ENCODE results near the gene BACE2. TPM values are rescaled to one million over a fixed set of nuclear protein-coding genes. Genes with fewer than 3 reads are reported as not detected.
"Not testable (repeated sequence)": the region's sequence is repeated elsewhere in the genome, so short reads cannot be mapped to it uniquely, and the experiment has no call there.

Gene BACE2
- total and polyA plus RNA-seq, 12 donors: 4.5 to 36.5 (median 15.1) TPM

GRCh38 chr21:41250519-41250918 lies 82.6 kb downstream of the BACE2 start:
- intact Hi-C loops (cut with DNase I): no loop called here
- H3K4me1 ChIP-seq: peaks cover 0 to 8% (median 0%) of the 10 kb centered on the region in 9 donors
- no peak for TF ChIP-seq CTCF (IDR thresholded peaks at IDR 0.05)
- H3K27me3 ChIP-seq: no peaks in the 10 kb centered on the region
- H3K9me3 ChIP-seq: peaks cover 0 to 14% (median 4%) of the 10 kb centered on the region in 11 donors
- 70 to 71% methylated on average over 8 of the region's 8 CpGs for WGBS, 2 donors
- H3K4me3 ChIP-seq: no peak overlapping the region
- ATAC-seq: peak in 2 of 8 donors; percentile 23 to 36
- DNase-seq: no peak
- peak overlapping the region in 1 of 10 donors; percentile 2 for H3K27ac ChIP-seq
- H3K36me3 ChIP-seq: peaks cover 0 to 84% (median 32%) of the 10 kb centered on the region in 9 donors

GRCh38 chr21:41251961-41252642 lies 84.1 kb downstream of the BACE2 start:
- Histone ChIP-seq H3K27me3 (no peaks in the 10 kb centered on the region), H3K4me3 (no peak overlapping the region), H3K9me3 (peaks cover 0 to 18% (median 4%) of the 10 kb centered on the region in 11 donors), H3K36me3 (peaks cover 0 to 83% (median 35%) of the 10 kb centered on the region in 9 donors), H3K27ac (no peak overlapping the region), H3K4me1 (peaks cover 0 to 8% (median 0%) of the 10 kb centered on the region in 9 donors)
- TF ChIP-seq CTCF (IDR thresholded peaks at IDR 0.05): no peak
- no peak for ATAC-seq
- WGBS, 2 donors: 90 to 93% methylated on average over 12 of the region's 12 CpGs
- intact Hi-C loops (cut with DNase I): no loop called here
- no peak for DNase-seq

- DNase-seq (no peak), ATAC-seq (no peak)
- H3K27me3 ChIP-seq: no peaks in the 10 kb centered on the region
- H3K36me3 ChIP-seq: peaks cover 0 to 84% (median 35%) of the 10 kb centered on the region in 9 donors
- no peak overlapping the region for H3K4me3 ChIP-seq
- H3K27ac ChIP-seq: no peak overlapping the region
- peaks cover 0 to 8% (median 0%) of the 10 kb centered on the region in 9 donors for H3K4me1 ChIP-seq
- intact Hi-C loops (cut with DNase I): no loop called here
- no peak for TF ChIP-seq CTCF (IDR thresholded peaks at IDR 0.05)
- WGBS, 2 donors: 71 to 82% methylated on average over 4 of the region's 4 CpGs
- H3K9me3 ChIP-seq: peaks cover 0 to 18% (median 4%) of the 10 kb centered on the region in 11 donors
Observed at GRCh38 chr21:41254090-41254700, 86.2 kb downstream of the BACE2 start.

- Histone ChIP-seq H3K9me3 (peaks cover 0 to 18% (median 4%) of the 10 kb centered on the region in 11 donors), H3K27me3 (no peaks in the 10 kb centered on the region), H3K4me1 (peaks cover 0 to 7% (median 0%) of the 10 kb centered on the region in 9 donors), H3K4me3 (no peak overlapping the region), H3K27ac (no peak overlapping the region), H3K36me3 (peaks cover 0 to 84% (median 35%) of the 10 kb centered on the region in 9 donors)
- ATAC-seq (no peak), DNase-seq (no peak)
- TF ChIP-seq CTCF (IDR thresholded peaks at IDR 0.05): no peak
- intact Hi-C loops (cut with DNase I): no loop called here
- WGBS, 2 donors: 93 to 97% methylated on average over 9 of the region's 9 CpGs
Observed at GRCh38 chr21:41255190-41255589, 87.2 kb downstream of the BACE2 start.

- H3K4me1 ChIP-seq; H3K27ac ChIP-seq; ATAC-seq; H3K4me3 ChIP-seq; H3K27me3 ChIP-seq; DNase-seq; intact Hi-C loops (cut with DNase I): not testable (repeated sequence)
- Histone ChIP-seq H3K36me3 (peaks cover 0 to 76% (median 30%) of the 10 kb centered on the region in 9 donors), H3K9me3 (peaks cover 0 to 18% (median 4%) of the 10 kb centered on the region in 11 donors)
- 98 to 100% methylated on average over 1 of the region's 1 CpG for WGBS, 2 donors
Observed at GRCh38 chr21:41256231-41256630, 88.3 kb downstream of the BACE2 start.

Measured in heart right ventricle (tissue), 16 donors.